K562 (cell line): ENCODE measurements around the gene SH3BP4. TPM values are rescaled to one million over a fixed set of nuclear protein-coding genes. Genes with fewer than 3 reads are reported as not detected.

Experiments
- ATAC-seq: fragments of 200-7000 bp; cut with Tn5 transposase; 3 replicates; pipeline ENCODE4 v1.9.1; 2020; ENCODE audit warnings: moderate library complexity
- BruUV-seq: library from RNA; stranded (reverse); fragments of 400-500 nt; replicated peaks from 2 replicates; lab custom pipeline; 2021; lab: Mats Ljungman, UMichigan
- CTCF ChIA-PET: fragments of 300-600 bp; formaldehyde crosslinking; extraction: SDS; loops from one replicate; lab custom pipeline; 2021; ENCODE audit warnings: low intra/inter-chr PET ratio; lab: Yijun Ruan, JAX
- POLR2A ChIA-PET: fragments of 300-600, 350-650 bp; sonication (Branson Sonifier 250); formaldehyde crosslinking; extraction: SDS; loops from one replicate; lab custom pipeline; 2021; ENCODE audit warnings: antibody characterized with exemption, inconsistent platforms; lab: Yijun Ruan, JAX
- DNase-seq, 4 experiments: peaks; one replicate each; pipeline versions ENCODE4 v3.0.0 to v3.0.0-alpha.2; 2011 to 2018; ENCODE audit warnings: low spot score in 3 of 4, mixed read lengths in 3 of 4; ENCODE audit errors: extremely low read depth in 1 of 4
- FAIRE-seq: peaks from 2 replicates; lab custom pipeline; 2011; peaks lifted over from hg19 to GRCh38; lab: Jason Lieb, UNC
- H2AFZ ChIP-seq: 2 replicates; pipeline ENCODE4 v1.6.0; 2011; ENCODE audit warnings: low read depth, low read length, control low read depth, inconsistent platforms
- H3K27ac ChIP-seq: fragments of 200-600 bp; 3 replicates; pipeline ENCODE4 v1.8.0; 2011; ENCODE audit warnings: low read depth, mild to moderate bottlenecking, control low read depth, inconsistent platforms, low read length, moderate library complexity, mixed read lengths; ENCODE audit errors: extremely low read depth
- H3K27me3 ChIP-seq, 2 experiments: fragments of 300-600 bp in 1 of 2; 2 replicates in 1 of 2; 3 replicates in 1 of 2; pipeline versions ENCODE4 v1.6.0 to v1.8.0; 2011; ENCODE audit warnings: inconsistent platforms in 2 of 2, low read length in 2 of 2, mild to moderate bottlenecking in 1 of 2, mixed read lengths in 1 of 2, moderate library complexity in 1 of 2; ENCODE audit not compliant: control insufficient read depth in 2 of 2, insufficient read depth in 2 of 2
- H3K36me3 ChIP-seq: fragments of 300-600 bp; 3 replicates; pipeline ENCODE4 v1.8.0; 2011; ENCODE audit warnings: mild to moderate bottlenecking, low read length, inconsistent platforms; ENCODE audit not compliant: control insufficient read depth, insufficient read depth
- H3K4me1 ChIP-seq, 2 experiments: fragments of 200-600 bp in 1 of 2; replicated peaks in 1 of 2; 2 replicates in 1 of 2; 3 replicates in 1 of 2; pipeline versions ENCODE4 v1.5.1 to v1.8.0; 2011; ENCODE audit warnings: inconsistent platforms in 2 of 2, low read length in 2 of 2, mild to moderate bottlenecking in 1 of 2, mixed read lengths in 1 of 2, moderate library complexity in 1 of 2; ENCODE audit not compliant: control insufficient read depth in 2 of 2, insufficient read depth in 2 of 2
- H3K4me2 ChIP-seq: 2 replicates; pipeline ENCODE4 v1.6.1; 2011; ENCODE audit warnings: low read length, control low read depth, inconsistent platforms, mixed read lengths; ENCODE audit not compliant: insufficient read depth
- H3K4me3 ChIP-seq: fragments of 200-600 bp; sonication (generic), shearing (Covaris generic); 2 replicates; pipeline ENCODE4 v1.5.1; 2016; ENCODE audit warnings: control low read depth, inconsistent platforms
- H3K79me2 ChIP-seq: fragments of 200-600 bp; 3 replicates; pipeline ENCODE4 v1.8.0; 2011; ENCODE audit warnings: low read length, inconsistent platforms; ENCODE audit not compliant: control insufficient read depth, insufficient read depth
- H3K9ac ChIP-seq, 2 experiments: 2 replicates each; pipeline versions ENCODE4 v1.6.0 to v1.6.1; 2011; ENCODE audit warnings: low read depth in 2 of 2, low read length in 2 of 2, control low read depth in 1 of 2, inconsistent platforms in 1 of 2, mild to moderate bottlenecking in 1 of 2, mixed read lengths in 1 of 2; ENCODE audit not compliant: insufficient read depth in 1 of 2
- H3K9me1 ChIP-seq: one replicate; pipeline ENCODE4 v1.6.0; 2011; ENCODE audit warnings: inconsistent platforms, mild to moderate bottlenecking, low read length, moderate library complexity; ENCODE audit not compliant: control insufficient read depth, insufficient read depth
- H3K9me3 ChIP-seq: replicated peaks from 2 replicates; pipeline ENCODE4 v1.5.1; 2011; ENCODE audit warnings: low read depth, low read length, inconsistent platforms; ENCODE audit not compliant: control insufficient read depth, insufficient read depth
- H4K20me1 ChIP-seq: replicated peaks from 2 replicates; pipeline ENCODE4 v1.6.1; 2011; ENCODE audit warnings: low read length, inconsistent platforms, mixed read lengths; ENCODE audit not compliant: control insufficient read depth, insufficient read depth
- CSDE1 ChIP-seq, 2 experiments: fragments of 450-650 bp; IDR thresholded peaks; 2 replicates each; pipeline ENCODE4 v1.6.1; 2016; ENCODE audit warnings: mild to moderate bottlenecking in 1 of 2
- ELF1 ChIP-seq: fragments of 200-800 bp; sonication (Bioruptor generic); IDR thresholded peaks from 2 replicates; pipeline ENCODE4 v1.6.1; 2016; ENCODE audit warnings: missing genetic modification characterization, missing compliant biosample characterization
- SMAD4 ChIP-seq: fragments of 250-450 bp; sonication (Bioruptor Pico); conservative IDR thresholded peaks from 2 replicates; pipeline ENCODE4 v1.8.0; 2021; ENCODE audit warnings: inconsistent platforms, mild to moderate bottlenecking, moderate library complexity
- ZNF134 ChIP-seq: fragments of 250-450 bp; sonication (Bioruptor Pico); conservative IDR thresholded peaks from 2 replicates; pipeline ENCODE4 v1.4.0; 2020
- ZNF347 ChIP-seq: fragments of 450-650 bp; formaldehyde crosslinking; IDR thresholded peaks from 2 replicates; pipeline ENCODE4 v1.4.0; 2020; ENCODE audit warnings: low read depth, mild to moderate bottlenecking, moderate library complexity
- ZNF551 ChIP-seq: fragments of 250-450 bp; sonication (Bioruptor Pico); IDR thresholded peaks from 2 replicates; pipeline ENCODE4 v1.5.0; 2021; ENCODE audit warnings: mild to moderate bottlenecking, moderate library complexity
- ZNF780A ChIP-seq: fragments of 250-450 bp; sonication (Bioruptor Pico); IDR thresholded peaks from 2 replicates; pipeline ENCODE4 v1.5.0; 2021; ENCODE audit warnings: mild to moderate bottlenecking
- WGBS: fragments of 100-300 bp; shearing (Covaris generic); methylation state at CpG from one replicate; pipeline ENCODE4 v1.1.6; 2016; ENCODE audit warnings: low coverage, mixed read lengths; ENCODE audit not compliant: insufficient coverage; ENCODE audit errors: missing lambda C conversion rate; 5-methylcytosine and 5-hydroxymethylcytosine counted together
- in situ Hi-C: fragments of 300-500 bp; cut with MboI; formaldehyde crosslinking; loops from 4 replicates; pipeline ENCODE4 v1.15.0; 2018; ENCODE audit warnings: inconsistent platforms, mixed read lengths
- intact Hi-C: fragments of 100-400 bp; cut with micrococcal nuclease; formaldehyde crosslinking; loops from 2 replicates; pipeline ENCODE4 v1.14.2; 2022
- polyA plus RNA-seq, 8 experiments: library from polyadenylated mRNA; depleted of rRNA in 4 of 8; stranded (reverse) in 5 of 8; unstranded in 3 of 8; fragments of >200 nt; fragmentation: Nextera tagmentation in 2 of 8; fragmentation: Illumina TruSeq in 1 of 8; extraction: Ambion mirVana in 2 of 8; extraction: Trizol in 1 of 8; gene quantifications; 2 replicates each; pipeline versions ENCODE4 v1.2.1 to v1.2.3, GENCODE V29; 2011 to 2014; ENCODE audit warnings: inconsistent platforms in 1 of 8, missing spikeins in 1 of 8
- total RNA-seq, 7 experiments: library from RNA; depleted of rRNA in 6 of 7; stranded (reverse); fragments of >200 nt in 6 of 7; fragmentation: Illumina TruSeq in 2 of 7; extraction: Trizol in 2 of 7; gene quantifications; 2 replicates each; pipeline versions ENCODE4 v1.2.1 to v1.2.3, GENCODE V29; 2011 to 2021; ENCODE audit warnings: low replicate concordance in 1 of 7
- TF ChIP-seq, protein P1 (sequence below): fragments of 200-800 bp; sonication (Bioruptor generic); IDR thresholded peaks from 2 replicates; pipeline ENCODE4 v1.6.1; 2017; ENCODE audit warnings: missing genetic modification characterization, missing compliant biosample characterization
- TF ChIP-seq, protein P2 (sequence below): sonication (generic); formaldehyde crosslinking; IDR thresholded peaks from 2 replicates; pipeline ENCODE4 v1.8.0; 2023; ENCODE audit warnings: missing genetic modification reagents, mild to moderate bottlenecking, borderline replicate concordance
- TF ChIP-seq, protein P3 (sequence below): fragments of 250-450 bp; sonication (Bioruptor Pico); IDR thresholded peaks from 2 replicates; pipeline ENCODE4 v1.8.0; 2021; ENCODE audit warnings: moderate library complexity, mild to moderate bottlenecking, inconsistent platforms
- TF ChIP-seq, protein P4 (sequence below): fragments of 450-650 bp; formaldehyde crosslinking; IDR thresholded peaks from 2 replicates; pipeline ENCODE4 v1.4.0; 2020; ENCODE audit warnings: mild to moderate bottlenecking
- TF ChIP-seq, protein P5 (sequence below): fragments of 450-650 bp; formaldehyde crosslinking; IDR thresholded peaks from 2 replicates; pipeline ENCODE4 v1.4.0; 2022; ENCODE audit warnings: mild to moderate bottlenecking, moderate library complexity

The SH3BP4 gene
- total and polyA plus RNA-seq, 9 of the 15 experiments (the other 6 are each of a cell fraction or from before 2014, with no cell fraction given) = 0.03 to 0.28 (median 0.27) TPM; not detected in 6

DNA sequence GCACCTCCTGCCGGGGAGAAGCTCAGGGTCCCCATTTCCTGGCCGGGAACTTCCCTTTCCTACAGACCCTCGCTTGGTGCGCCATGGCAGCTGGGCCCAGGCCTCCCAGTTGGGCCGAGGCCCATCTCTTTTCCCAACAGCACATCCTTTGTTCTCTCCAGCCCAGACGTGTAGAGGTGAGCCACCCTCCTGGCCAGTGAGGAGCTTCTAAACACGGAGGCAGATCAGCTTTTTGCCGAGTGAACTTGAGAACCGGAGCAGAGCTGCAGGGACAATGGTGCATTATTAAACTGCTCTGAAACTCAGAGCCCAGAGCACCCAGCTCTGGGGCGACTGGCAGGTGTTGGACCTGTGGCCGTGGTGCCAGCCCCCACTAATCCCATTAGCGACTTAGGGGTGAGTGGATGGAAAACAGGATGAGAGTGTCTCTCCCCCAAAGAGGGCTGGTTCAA, 25.4 kb downstream of the SH3BP4 start:
- 0% methylated on average over 12 of the region's 12 CpGs for WGBS
- Histone ChIP-seq H3K79me2 (no peaks in the 10 kb centered on the region), H3K9me3 (no peaks in the 10 kb centered on the region), H2AFZ (no peak overlapping the region), H3K36me3 (no peaks in the 10 kb centered on the region), H3K27ac (no peak overlapping the region), H3K9ac (no peak overlapping the region), H3K4me1 (no peaks in the 10 kb centered on the region), H3K4me2 (no peak overlapping the region), H3K9me1 (no peaks in the 10 kb centered on the region), H3K27me3 (peaks cover 0 to 56% of the 10 kb centered on the region in 2 experiments; a peak in 2 of 5 replicates), H4K20me1 (no peaks in the 10 kb centered on the region), H3K4me3 (no peak overlapping the region)
- ATAC-seq (no peak), DNase-seq (no peak), FAIRE-seq (no peak)
- intact Hi-C loops (no loop called here), in situ Hi-C loops (no loop called here)
- ChIA-PET POLR2A (interaction anchor here (1.0 kb wide), 1 partner anchor 19 kb away, joined by 3 read pairs; no protein-coding TSS in a partner anchor), CTCF (no interaction called here)
- no TSS peak for BruUV-seq
- TF ChIP-seq, protein P1, sequence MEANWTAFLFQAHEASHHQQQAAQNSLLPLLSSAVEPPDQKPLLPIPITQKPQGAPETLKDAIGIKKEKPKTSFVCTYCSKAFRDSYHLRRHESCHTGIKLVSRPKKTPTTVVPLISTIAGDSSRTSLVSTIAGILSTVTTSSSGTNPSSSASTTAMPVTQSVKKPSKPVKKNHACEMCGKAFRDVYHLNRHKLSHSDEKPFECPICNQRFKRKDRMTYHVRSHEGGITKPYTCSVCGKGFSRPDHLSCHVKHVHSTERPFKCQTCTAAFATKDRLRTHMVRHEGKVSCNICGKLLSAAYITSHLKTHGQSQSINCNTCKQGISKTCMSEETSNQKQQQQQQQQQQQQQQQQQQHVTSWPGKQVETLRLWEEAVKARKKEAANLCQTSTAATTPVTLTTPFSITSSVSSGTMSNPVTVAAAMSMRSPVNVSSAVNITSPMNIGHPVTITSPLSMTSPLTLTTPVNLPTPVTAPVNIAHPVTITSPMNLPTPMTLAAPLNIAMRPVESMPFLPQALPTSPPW = no peak
- no peak for TF ChIP-seq ZNF134
- TF ChIP-seq ELF1 (tag) = no peak
- TF ChIP-seq ZNF551 = no peak
- no peak for TF ChIP-seq ZNF347 (CRISPR knock-in tag)
- TF ChIP-seq, protein P2, sequence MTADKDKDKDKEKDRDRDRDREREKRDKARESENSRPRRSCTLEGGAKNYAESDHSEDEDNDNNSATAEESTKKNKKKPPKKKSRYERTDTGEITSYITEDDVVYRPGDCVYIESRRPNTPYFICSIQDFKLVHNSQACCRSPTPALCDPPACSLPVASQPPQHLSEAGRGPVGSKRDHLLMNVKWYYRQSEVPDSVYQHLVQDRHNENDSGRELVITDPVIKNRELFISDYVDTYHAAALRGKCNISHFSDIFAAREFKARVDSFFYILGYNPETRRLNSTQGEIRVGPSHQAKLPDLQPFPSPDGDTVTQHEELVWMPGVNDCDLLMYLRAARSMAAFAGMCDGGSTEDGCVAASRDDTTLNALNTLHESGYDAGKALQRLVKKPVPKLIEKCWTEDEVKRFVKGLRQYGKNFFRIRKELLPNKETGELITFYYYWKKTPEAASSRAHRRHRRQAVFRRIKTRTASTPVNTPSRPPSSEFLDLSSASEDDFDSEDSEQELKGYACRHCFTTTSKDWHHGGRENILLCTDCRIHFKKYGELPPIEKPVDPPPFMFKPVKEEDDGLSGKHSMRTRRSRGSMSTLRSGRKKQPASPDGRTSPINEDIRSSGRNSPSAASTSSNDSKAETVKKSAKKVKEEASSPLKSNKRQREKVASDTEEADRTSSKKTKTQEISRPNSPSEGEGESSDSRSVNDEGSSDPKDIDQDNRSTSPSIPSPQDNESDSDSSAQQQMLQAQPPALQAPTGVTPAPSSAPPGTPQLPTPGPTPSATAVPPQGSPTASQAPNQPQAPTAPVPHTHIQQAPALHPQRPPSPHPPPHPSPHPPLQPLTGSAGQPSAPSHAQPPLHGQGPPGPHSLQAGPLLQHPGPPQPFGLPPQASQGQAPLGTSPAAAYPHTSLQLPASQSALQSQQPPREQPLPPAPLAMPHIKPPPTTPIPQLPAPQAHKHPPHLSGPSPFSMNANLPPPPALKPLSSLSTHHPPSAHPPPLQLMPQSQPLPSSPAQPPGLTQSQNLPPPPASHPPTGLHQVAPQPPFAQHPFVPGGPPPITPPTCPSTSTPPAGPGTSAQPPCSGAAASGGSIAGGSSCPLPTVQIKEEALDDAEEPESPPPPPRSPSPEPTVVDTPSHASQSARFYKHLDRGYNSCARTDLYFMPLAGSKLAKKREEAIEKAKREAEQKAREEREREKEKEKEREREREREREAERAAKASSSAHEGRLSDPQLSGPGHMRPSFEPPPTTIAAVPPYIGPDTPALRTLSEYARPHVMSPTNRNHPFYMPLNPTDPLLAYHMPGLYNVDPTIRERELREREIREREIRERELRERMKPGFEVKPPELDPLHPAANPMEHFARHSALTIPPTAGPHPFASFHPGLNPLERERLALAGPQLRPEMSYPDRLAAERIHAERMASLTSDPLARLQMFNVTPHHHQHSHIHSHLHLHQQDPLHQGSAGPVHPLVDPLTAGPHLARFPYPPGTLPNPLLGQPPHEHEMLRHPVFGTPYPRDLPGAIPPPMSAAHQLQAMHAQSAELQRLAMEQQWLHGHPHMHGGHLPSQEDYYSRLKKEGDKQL (CRISPR knock-in tag) = no peak
- TF ChIP-seq, protein P3, sequence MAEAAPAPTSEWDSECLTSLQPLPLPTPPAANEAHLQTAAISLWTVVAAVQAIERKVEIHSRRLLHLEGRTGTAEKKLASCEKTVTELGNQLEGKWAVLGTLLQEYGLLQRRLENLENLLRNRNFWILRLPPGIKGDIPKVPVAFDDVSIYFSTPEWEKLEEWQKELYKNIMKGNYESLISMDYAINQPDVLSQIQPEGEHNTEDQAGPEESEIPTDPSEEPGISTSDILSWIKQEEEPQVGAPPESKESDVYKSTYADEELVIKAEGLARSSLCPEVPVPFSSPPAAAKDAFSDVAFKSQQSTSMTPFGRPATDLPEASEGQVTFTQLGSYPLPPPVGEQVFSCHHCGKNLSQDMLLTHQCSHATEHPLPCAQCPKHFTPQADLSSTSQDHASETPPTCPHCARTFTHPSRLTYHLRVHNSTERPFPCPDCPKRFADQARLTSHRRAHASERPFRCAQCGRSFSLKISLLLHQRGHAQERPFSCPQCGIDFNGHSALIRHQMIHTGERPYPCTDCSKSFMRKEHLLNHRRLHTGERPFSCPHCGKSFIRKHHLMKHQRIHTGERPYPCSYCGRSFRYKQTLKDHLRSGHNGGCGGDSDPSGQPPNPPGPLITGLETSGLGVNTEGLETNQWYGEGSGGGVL (CRISPR knock-in tag) = no peak
- TF ChIP-seq, protein P4, sequence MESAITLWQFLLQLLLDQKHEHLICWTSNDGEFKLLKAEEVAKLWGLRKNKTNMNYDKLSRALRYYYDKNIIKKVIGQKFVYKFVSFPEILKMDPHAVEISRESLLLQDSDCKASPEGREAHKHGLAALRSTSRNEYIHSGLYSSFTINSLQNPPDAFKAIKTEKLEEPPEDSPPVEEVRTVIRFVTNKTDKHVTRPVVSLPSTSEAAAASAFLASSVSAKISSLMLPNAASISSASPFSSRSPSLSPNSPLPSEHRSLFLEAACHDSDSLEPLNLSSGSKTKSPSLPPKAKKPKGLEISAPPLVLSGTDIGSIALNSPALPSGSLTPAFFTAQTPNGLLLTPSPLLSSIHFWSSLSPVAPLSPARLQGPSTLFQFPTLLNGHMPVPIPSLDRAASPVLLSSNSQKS (CRISPR knock-in tag) = no peak
- TF ChIP-seq, protein P5, sequence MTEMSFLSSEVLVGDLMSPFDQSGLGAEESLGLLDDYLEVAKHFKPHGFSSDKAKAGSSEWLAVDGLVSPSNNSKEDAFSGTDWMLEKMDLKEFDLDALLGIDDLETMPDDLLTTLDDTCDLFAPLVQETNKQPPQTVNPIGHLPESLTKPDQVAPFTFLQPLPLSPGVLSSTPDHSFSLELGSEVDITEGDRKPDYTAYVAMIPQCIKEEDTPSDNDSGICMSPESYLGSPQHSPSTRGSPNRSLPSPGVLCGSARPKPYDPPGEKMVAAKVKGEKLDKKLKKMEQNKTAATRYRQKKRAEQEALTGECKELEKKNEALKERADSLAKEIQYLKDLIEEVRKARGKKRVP (CRISPR knock-in tag) = no peak
- TF ChIP-seq SMAD4 = no peak
- TF ChIP-seq ZNF780A (CRISPR knock-in tag) = no peak
- TF ChIP-seq CSDE1 (IDR thresholded peaks at IDR 0.05) = no peak
